Measurements from ENCODE around the gene CACNG1. TPM values are rescaled to one million over a fixed set of nuclear protein-coding genes. Genes with fewer than 3 reads are reported as not detected.
A peak's percentile ranks its signal among the peaks of the same experiment; 100 is the strongest.

CACNG1 gene
- total and polyA plus RNA-seq, 2 experiments from 2014 or later, result not detected

DNA sequence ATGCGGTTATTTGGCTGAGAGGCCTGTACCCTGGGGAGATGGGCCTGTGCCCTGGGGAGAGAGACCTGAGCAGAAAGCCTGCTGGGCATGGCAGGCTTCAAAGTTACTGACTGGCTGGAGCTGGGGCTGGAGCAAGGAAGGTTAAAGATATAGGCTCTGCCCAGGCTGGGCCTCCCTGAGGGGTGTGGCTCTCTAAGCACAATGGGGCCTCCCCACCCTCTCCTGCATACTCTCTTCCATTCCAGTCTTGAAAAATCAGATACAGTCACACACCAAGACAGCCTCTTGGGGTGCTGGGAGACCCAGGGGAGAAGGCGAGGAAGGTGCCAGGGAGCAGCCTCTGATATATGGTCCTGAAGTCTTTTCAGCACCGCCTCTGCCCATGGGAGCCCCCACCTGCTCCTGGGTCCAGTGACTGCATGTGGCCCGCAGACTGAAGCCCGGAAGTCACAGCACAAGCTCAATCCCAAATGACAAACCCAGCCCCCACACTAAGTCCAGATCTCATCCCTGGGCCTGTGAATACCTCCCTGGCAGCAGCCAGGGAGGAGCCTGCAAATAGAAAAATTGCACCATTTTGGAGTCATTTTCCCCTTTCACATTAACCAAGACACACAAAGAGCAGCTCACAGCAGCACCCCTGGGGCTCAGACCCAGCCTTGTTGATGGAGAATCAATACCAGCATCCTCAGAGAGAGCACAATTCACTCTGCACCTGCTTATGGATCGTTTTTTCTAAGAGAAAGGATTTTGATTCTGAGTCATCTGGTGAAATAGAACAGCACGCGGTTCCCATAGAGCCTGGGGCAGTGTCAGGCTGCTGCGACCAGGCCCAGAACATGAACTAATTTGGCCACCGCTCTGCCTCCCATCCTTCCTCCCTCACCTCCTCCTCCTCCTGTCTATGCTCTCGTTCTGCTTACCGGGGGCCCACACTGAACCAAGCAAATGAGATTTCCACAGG, 25.6 kb upstream of the CACNG1 start:
- Histone ChIP-seq H3K4me1 (ENCODE audit: insufficient read depth) (peaks cover 3% of the 10 kb centered on the region), H3K9me2 (replicated peaks; ENCODE audit: insufficient read depth) (no peaks in the 10 kb centered on the region), H3K36me3 (replicated peaks; ENCODE audit: insufficient read depth, low read depth) (no peaks in the 10 kb centered on the region), H3K27me3 (no peaks in the 10 kb centered on the region), H3K4me2 (no peak overlapping the region), H4K20me1 (ENCODE audit: insufficient read depth, poor library complexity, severe bottlenecking) (no peaks in the 10 kb centered on the region), H3K4me3 (no peak overlapping the region), H3K27ac (no peak overlapping the region), H3K79me2 (no peaks in the 10 kb centered on the region), H2AFZ (no peak overlapping the region), H3K9me3 (ENCODE audit: low read depth) (no peaks in the 10 kb centered on the region)
- WGBS (ENCODE audit: low lambda C conversion rate, missing lambda C conversion rate), result 92% methylated on average over 12 of the region's 12 CpGs
- TF ChIP-seq EZH2phosphoT487 (IDR thresholded peaks at IDR 0.05; ENCODE audit: low read depth, severe bottlenecking, unreplicated experiment), result no peak
- no peak for TF ChIP-seq EZH2 (IDR thresholded peaks at IDR 0.05; ENCODE audit: borderline replicate concordance)
- DNase-seq (ENCODE audit: low spot score), result peak; percentile 18

GRCh38 chr17:67019809-67020208, 24.5 kb upstream of the CACNG1 start:
- Histone ChIP-seq H3K79me2 (no peaks in the 10 kb centered on the region), H3K4me2 (no peak overlapping the region), H3K9me2 (replicated peaks; ENCODE audit: insufficient read depth) (no peaks in the 10 kb centered on the region), H3K27me3 (no peaks in the 10 kb centered on the region), H3K27ac (no peak overlapping the region), H3K9me3 (ENCODE audit: low read depth) (no peaks in the 10 kb centered on the region), H4K20me1 (ENCODE audit: insufficient read depth, poor library complexity, severe bottlenecking) (no peaks in the 10 kb centered on the region), H2AFZ (no peak overlapping the region), H3K36me3 (replicated peaks; ENCODE audit: insufficient read depth, low read depth) (no peaks in the 10 kb centered on the region), H3K4me1 (ENCODE audit: insufficient read depth) (peaks cover 3% of the 10 kb centered on the region), H3K4me3 (no peak overlapping the region)
- DNase-seq (ENCODE audit: low spot score), result no peak
- TF ChIP-seq, protein P1, sequence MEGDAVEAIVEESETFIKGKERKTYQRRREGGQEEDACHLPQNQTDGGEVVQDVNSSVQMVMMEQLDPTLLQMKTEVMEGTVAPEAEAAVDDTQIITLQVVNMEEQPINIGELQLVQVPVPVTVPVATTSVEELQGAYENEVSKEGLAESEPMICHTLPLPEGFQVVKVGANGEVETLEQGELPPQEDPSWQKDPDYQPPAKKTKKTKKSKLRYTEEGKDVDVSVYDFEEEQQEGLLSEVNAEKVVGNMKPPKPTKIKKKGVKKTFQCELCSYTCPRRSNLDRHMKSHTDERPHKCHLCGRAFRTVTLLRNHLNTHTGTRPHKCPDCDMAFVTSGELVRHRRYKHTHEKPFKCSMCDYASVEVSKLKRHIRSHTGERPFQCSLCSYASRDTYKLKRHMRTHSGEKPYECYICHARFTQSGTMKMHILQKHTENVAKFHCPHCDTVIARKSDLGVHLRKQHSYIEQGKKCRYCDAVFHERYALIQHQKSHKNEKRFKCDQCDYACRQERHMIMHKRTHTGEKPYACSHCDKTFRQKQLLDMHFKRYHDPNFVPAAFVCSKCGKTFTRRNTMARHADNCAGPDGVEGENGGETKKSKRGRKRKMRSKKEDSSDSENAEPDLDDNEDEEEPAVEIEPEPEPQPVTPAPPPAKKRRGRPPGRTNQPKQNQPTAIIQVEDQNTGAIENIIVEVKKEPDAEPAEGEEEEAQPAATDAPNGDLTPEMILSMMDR (IDR thresholded peaks at IDR 0.05; ENCODE audit: poor library complexity), result no peak
- TF ChIP-seq EZH2phosphoT487 (IDR thresholded peaks at IDR 0.05; ENCODE audit: low read depth, severe bottlenecking, unreplicated experiment) (no peak), EZH2 (IDR thresholded peaks at IDR 0.05; ENCODE audit: borderline replicate concordance) (no peak)
- WGBS (ENCODE audit: low lambda C conversion rate, missing lambda C conversion rate), result 83% methylated on average over 8 of the region's 8 CpGs

DNA sequence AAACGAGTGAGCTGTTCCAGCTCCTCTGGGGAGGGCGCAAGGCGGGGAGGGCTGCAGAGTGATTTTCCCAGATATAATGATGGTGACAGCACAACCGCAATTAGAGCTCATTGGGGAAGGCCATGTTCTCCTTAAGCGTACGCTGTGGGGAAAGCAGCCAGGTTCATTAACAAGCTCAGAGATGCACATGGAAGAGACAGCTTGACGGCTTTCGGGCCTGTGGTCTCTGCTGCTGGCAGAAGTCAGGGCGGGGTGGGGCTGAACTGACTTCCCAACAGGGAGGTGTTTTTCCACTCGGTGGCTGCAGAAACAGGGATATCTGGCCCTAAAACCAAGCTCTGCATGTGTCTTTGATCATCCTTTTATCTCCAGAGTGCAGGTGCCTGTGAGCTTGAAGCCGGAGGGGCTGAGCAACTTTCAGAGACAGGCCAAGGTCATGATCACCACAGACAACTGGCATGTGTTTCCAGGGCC, 24.0 kb upstream of the CACNG1 start:
- no peaks in the 10 kb centered on the region for H3K9me2 ChIP-seq (replicated peaks; ENCODE audit: insufficient read depth)
- H3K4me1 ChIP-seq (ENCODE audit: insufficient read depth), result peaks cover 3% of the 10 kb centered on the region
- no peak overlapping the region for H3K4me2 ChIP-seq
- 75% methylated on average over 11 of the region's 11 CpGs for WGBS (ENCODE audit: low lambda C conversion rate, missing lambda C conversion rate)
- no peaks in the 10 kb centered on the region for H3K9me3 ChIP-seq (ENCODE audit: low read depth)
- H3K36me3 ChIP-seq (replicated peaks; ENCODE audit: insufficient read depth, low read depth), result no peaks in the 10 kb centered on the region
- no peak overlapping the region for H3K4me3 ChIP-seq
- H4K20me1 ChIP-seq (ENCODE audit: insufficient read depth, poor library complexity, severe bottlenecking), result no peaks in the 10 kb centered on the region
- no peak overlapping the region for H3K27ac ChIP-seq
- H3K79me2 ChIP-seq, result no peaks in the 10 kb centered on the region
- H3K27me3 ChIP-seq, result no peaks in the 10 kb centered on the region
- no peak for DNase-seq (ENCODE audit: low spot score)
- no peak overlapping the region for H2AFZ ChIP-seq
- TF ChIP-seq EZH2phosphoT487 (IDR thresholded peaks at IDR 0.05; ENCODE audit: low read depth, severe bottlenecking, unreplicated experiment) (no peak), EZH2 (IDR thresholded peaks at IDR 0.05; ENCODE audit: borderline replicate concordance) (no peak)
- TF ChIP-seq, protein P1 (IDR thresholded peaks at IDR 0.05; ENCODE audit: poor library complexity), result no peak

DNA sequence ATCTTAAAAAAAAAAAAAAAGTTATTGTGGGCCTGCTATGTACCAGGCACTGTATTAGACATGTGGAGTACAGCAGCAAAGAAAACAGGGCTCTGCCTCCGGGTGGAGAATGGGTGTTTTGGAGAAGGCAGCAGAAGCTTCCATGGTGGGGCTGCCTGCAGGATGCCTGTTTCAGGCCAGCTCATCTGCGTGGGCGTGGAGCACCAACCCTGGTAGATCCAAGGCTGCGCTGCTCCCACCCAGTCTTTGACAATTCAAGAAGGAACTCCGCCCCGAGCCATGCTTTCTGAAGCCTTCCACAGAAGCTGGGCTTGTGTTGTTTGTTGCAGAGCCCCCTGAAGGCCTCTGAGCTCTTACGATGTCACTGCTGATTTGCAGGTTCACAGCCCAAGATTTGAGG, 23.2 kb upstream of the CACNG1 start:
- H3K4me1 ChIP-seq (ENCODE audit: insufficient read depth), result peaks cover 3% of the 10 kb centered on the region
- no peak for DNase-seq (ENCODE audit: low spot score)
- H3K4me2 ChIP-seq, result no peak overlapping the region
- no peaks in the 10 kb centered on the region for H3K36me3 ChIP-seq (replicated peaks; ENCODE audit: insufficient read depth, low read depth)
- no peaks in the 10 kb centered on the region for H3K9me2 ChIP-seq (replicated peaks; ENCODE audit: insufficient read depth)
- H3K4me3 ChIP-seq, result no peak overlapping the region
- no peak overlapping the region for H3K27ac ChIP-seq
- WGBS (ENCODE audit: low lambda C conversion rate, missing lambda C conversion rate), result 92% methylated on average over 7 of the region's 7 CpGs
- H4K20me1 ChIP-seq (ENCODE audit: insufficient read depth, poor library complexity, severe bottlenecking), result no peaks in the 10 kb centered on the region
- TF ChIP-seq EZH2phosphoT487 (IDR thresholded peaks at IDR 0.05; ENCODE audit: low read depth, severe bottlenecking, unreplicated experiment), result no peak
- no peak for TF ChIP-seq EZH2 (IDR thresholded peaks at IDR 0.05; ENCODE audit: borderline replicate concordance)
- TF ChIP-seq, protein P1 (IDR thresholded peaks at IDR 0.05; ENCODE audit: poor library complexity), result no peak
- no peak overlapping the region for H2AFZ ChIP-seq
- no peaks in the 10 kb centered on the region for H3K27me3 ChIP-seq
- no peaks in the 10 kb centered on the region for H3K79me2 ChIP-seq
- no peaks in the 10 kb centered on the region for H3K9me3 ChIP-seq (ENCODE audit: low read depth)

Measured in hepatocyte (in vitro differentiated cells).